Glomerular visceral epithelial cell (primary cell): ENCODE data around the gene ZNF789.
"Not testable (repeated sequence)": the region's sequence is repeated elsewhere in the genome, so short reads cannot be mapped to it uniquely, and the experiment has no call there.

Source experiments
- DNase-seq: peaks from one replicate; pipeline ENCODE4 v3.0.0-alpha.2; 2016; ENCODE audit errors: extremely low spot score

The ZNF789 gene

GRCh38 chr7:99457650-99458493, 14.8 kb upstream of the ZNF789 start:
- DNase-seq: no peak

GRCh38 chr7:99459087-99459486, 13.6 kb upstream of the ZNF789 start:
- peak; percentile 35 for DNase-seq

- DNase-seq: no peak
Observed at GRCh38 chr7:99460651-99461050, 12.0 kb upstream of the ZNF789 start.

- no peak for DNase-seq
Observed at GRCh38 chr7:99461221-99461620, 11.5 kb upstream of the ZNF789 start.

GRCh38 chr7:99465421-99465768, 7.3 kb upstream of the ZNF789 start:
- DNase-seq: no peak

GRCh38 chr7:99468336-99468918, 4.3 kb upstream of the ZNF789 start:
- no peak for DNase-seq

GRCh38 chr7:99469381-99470065, 3.2 kb upstream of the ZNF789 start:
- DNase-seq: no peak

- peak; percentile 39 for DNase-seq
Observed at GRCh38 chr7:99473315-99473596, 566 bp downstream of the ZNF789 start.

- no peak for DNase-seq
Observed at GRCh38 chr7:99476107-99476506, 3.4 kb downstream of the ZNF789 start.

GRCh38 chr7:99478464-99479440, 6.1 kb downstream of the ZNF789 start:
- no peak for DNase-seq

GRCh38 chr7:99485094-99485493, 12.4 kb downstream of the ZNF789 start:
- no peak for DNase-seq

- DNase-seq: no peak
Observed at GRCh38 chr7:99489235-99489634, 16.5 kb downstream of the ZNF789 start.

- no peak for DNase-seq
Observed at GRCh38 chr7:99490878-99491277, 18.2 kb downstream of the ZNF789 start.

GRCh38 chr7:99493823-99494222, 21.1 kb downstream of the ZNF789 start:
- no peak for DNase-seq

- no peak for DNase-seq
Observed at GRCh38 chr7:99497766-99498545, 25.3 kb downstream of the ZNF789 start.

GRCh38 chr7:99498546-99498944, 25.9 kb downstream of the ZNF789 start:
- no peak for DNase-seq

- no peak for DNase-seq
Observed at GRCh38 chr7:99499371-99499720, 26.7 kb downstream of the ZNF789 start.

- DNase-seq: peak; percentile 86
Observed at GRCh38 chr7:99499721-99500636, 27.3 kb downstream of the ZNF789 start, which contains the start of gene ZNF394. Gene ZNF394, minus strand, starts transcription at chr7:99500281. Its CDS starts 188 bp downstream, at chr7:99500093.

- DNase-seq: no peak
Observed at GRCh38 chr7:99500637-99501009, 27.9 kb downstream of the ZNF789 start.

- DNase-seq: not testable (repeated sequence)
Observed at GRCh38 chr7:99501236-99501635, 28.5 kb downstream of the ZNF789 start.
